Stimulated activated CD4-positive, alpha-beta T cell treated with anti-CD3 and anti-CD28 coated beads, Interleukin-1b, Interleukin-23, amount 100 ng/mL, for 48 hours (primary cell): ENCODE results near the gene MAGI2.

Experiments used
- DNase-seq: peaks from one replicate; pipeline ENCODE4 v3.0.0-alpha.2; 2020

MAGI2 gene

DNA sequence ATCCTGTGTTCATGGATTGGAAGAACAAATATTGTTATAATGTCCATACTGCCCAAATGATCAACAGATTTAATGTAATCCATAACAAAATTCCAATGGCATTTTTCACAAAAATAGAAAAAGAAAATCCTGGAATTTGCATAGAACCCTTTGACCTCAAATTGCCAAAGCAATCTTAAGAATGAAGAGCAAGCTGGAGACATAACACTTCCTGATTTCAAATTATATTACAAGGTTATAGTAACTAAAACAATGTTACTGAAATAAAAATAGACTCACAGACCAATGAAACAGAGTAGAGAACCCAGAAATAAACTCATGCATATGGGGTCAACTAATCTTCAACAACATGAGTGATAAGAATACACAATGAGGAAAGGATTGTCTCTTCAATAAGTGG is 1352.4 kb downstream of the MAGI2 start:
- DNase-seq = no peak

- no peak for DNase-seq
These were observed 1353.6 kb downstream of the MAGI2 start for GRCh38 chr7:78099715-78100394.

GRCh38 chr7:78095549-78095948 is 1357.9 kb downstream of the MAGI2 start:
- DNase-seq = no peak

DNA sequence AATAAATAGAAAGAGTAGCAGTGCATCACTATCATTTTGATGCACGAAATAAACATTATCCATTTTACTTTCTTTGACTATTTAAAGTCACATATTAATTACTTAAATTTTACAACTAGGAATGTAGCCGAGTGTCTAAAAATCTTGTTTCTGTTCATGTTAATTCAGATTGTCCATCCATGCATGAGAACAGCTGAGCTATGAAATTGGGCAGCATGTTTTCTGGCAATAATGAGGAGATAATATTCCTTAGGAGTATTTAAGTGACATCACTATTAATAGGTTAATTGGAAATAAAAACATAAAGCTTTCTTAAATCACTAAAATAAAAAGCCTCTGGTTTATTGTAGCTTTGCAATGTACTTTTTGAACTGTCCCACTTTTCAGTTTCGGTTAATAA is 1361.1 kb downstream of the MAGI2 start:
- no peak for DNase-seq

- no peak for DNase-seq
These were observed 1362.9 kb downstream of the MAGI2 start for GRCh38 chr7:78090616-78091015.

GRCh38 chr7:78083476-78084120 is 1369.9 kb downstream of the MAGI2 start:
- DNase-seq = no peak

GRCh38 chr7:78082556-78082955 is 1370.9 kb downstream of the MAGI2 start:
- no peak for DNase-seq

GRCh38 chr7:78081888-78082287 is 1371.6 kb downstream of the MAGI2 start:
- no peak for DNase-seq

DNA sequence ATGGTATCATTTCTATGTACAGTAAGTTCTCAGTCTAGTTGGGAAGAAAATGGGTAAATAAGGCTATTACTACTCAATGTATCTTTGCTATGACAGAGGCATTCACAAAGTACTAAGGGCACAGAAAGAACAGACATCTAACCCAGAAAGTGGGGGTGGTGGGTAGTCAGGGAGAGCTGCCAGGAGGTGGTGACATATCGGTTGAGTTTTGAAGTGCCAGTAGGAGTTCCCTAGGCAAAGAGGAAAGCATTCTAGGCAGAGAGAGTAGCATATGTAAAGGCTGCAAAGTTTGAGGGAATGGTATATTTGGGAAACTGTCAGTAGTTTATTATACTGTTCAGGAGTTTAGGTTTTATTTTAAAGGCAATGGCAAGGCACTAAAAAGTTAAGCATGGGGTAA is 1372.1 kb downstream of the MAGI2 start:
- DNase-seq = no peak

DNA sequence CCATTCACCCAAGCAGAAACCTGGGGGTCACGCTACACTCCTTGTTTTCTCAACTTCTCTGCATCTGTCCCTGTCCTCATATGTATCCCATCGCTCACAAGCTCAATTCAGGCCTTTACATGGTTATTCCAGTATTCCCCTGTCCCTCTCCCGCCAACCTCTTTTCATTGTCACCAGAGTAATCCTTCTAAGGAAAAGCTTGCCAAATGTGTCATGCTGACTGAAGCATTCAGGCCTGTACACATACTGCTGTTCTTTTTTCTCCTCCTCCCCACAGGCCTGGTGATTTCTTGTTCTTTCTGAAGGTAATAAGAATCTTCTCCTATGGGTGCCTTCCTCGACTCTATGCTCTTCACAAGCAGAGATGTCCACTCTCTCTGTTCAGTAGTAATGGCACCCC is 1372.7 kb downstream of the MAGI2 start:
- DNase-seq = no peak

GRCh38 chr7:78080241-78080640 is 1373.2 kb downstream of the MAGI2 start:
- no peak for DNase-seq

- no peak for DNase-seq
These were observed 1378.8 kb downstream of the MAGI2 start for GRCh38 chr7:78074713-78075112.

DNA sequence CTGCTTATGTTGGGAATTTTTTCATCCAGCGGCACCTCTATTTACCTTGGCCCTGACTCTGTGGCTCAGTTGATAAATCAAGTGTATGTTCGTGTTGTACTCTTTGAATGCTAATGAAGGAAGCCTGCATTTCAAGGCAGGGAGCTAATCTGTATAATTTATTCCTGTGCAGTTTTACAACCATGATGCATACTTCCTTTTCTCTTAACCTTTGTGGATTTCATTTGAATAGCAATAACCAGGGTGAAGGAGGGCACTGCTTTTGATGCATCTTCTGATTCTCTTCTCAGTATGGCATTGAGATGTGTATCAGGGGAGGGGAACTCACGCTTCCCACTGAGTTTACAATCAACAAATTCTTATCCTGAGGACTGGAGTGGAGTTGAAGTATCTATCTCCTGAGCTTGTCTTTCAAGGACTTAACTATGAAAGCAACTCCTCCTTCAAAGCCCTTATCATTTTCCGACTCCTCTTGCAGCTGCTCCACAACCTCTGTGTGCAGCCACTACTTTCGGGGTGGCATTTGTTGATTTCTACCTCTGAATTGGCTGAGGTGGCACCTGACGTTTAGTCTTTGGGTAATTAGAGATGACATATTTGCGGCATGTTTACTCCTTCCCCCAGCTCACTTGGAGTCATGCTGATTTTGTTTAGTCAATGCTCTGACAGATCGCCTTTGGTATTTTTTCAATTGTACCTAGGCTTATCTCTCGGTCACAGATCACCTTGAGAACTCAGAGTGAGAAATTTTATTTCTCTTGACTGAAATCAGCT is 1379.7 kb downstream of the MAGI2 start:
- DNase-seq = no peak

DNA sequence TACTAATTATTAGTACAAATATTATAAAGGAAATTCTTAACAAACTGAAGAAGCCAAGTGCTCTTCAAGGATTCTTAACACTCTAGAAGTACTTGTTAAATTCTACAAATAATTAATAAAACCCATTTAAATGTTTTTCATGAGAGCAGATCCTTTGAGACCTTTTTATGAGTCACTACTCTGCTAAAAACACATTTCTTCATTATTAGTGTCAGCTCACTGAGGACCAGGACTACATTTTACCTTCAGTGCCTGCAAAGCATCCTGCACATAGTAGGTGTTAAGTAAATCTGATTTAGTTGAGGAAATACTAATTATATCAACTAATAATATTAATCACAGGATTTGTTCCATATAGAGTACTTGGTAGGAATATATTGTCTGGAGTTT is 1381.3 kb downstream of the MAGI2 start:
- no peak for DNase-seq

DNA sequence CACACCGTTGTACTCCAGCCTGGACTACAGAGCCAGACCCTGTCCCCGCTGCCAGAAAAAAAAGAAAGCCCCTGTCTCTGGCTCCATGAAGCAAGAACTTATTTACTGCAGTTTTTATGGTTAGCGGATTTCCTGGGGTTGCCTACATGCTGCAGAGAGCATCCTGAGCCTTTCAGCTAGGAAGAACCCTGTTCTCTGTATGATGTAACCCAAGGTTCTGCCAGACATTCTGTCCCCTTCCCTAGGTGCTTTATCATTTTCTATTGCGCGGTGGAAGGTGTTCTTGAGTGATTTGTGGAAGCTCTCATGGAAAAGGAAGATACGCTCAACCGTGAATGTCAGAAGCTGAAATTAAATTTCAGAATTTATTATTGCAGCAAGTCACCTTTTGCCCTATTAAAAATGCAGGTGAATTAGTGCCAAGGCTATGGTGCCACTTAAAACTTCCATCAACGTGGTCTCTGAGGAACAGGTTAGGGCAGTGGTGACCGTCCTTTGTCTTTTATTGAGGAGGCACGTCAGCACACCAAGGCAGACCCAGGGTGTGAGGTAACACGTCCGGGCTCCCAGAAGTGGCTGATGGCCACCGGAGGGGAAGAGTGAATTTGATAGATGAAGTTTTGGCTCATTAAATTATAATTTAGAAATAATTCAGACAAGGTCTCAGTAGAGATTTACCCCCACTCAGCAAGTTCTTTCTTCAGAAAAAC is 1381.8 kb downstream of the MAGI2 start:
- no peak for DNase-seq

DNA sequence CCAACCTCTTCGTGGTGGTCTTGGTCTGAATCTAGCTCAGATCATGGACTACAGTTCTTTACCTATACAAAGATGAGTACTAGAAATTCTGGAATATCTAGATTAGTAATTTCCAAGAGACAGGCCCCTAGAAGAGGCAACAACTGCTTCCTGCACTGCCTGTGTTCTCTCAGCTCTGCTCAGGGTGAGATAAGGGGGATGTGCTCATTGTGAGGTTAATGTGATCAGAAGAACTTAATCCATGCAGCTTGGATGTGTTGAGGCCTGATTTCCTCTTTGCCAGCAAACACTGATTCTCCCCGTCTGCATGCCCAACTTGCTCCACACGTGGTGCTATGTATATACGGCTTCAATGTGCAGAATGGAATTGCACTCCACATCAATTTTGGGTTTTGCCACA is 1386.9 kb downstream of the MAGI2 start:
- no peak for DNase-seq

- no peak for DNase-seq
These were observed 1389.7 kb downstream of the MAGI2 start for GRCh38 chr7:78063758-78064157.

GRCh38 chr7:78062214-78062613 is 1391.3 kb downstream of the MAGI2 start:
- no peak for DNase-seq

- no peak for DNase-seq
These were observed 1395.9 kb downstream of the MAGI2 start for GRCh38 chr7:78057571-78057970.

- DNase-seq = no peak
These were observed 1397.9 kb downstream of the MAGI2 start for GRCh38 chr7:78055599-78055998.

- DNase-seq = no peak
These were observed 1398.4 kb downstream of the MAGI2 start for GRCh38 chr7:78055001-78055573.

DNA sequence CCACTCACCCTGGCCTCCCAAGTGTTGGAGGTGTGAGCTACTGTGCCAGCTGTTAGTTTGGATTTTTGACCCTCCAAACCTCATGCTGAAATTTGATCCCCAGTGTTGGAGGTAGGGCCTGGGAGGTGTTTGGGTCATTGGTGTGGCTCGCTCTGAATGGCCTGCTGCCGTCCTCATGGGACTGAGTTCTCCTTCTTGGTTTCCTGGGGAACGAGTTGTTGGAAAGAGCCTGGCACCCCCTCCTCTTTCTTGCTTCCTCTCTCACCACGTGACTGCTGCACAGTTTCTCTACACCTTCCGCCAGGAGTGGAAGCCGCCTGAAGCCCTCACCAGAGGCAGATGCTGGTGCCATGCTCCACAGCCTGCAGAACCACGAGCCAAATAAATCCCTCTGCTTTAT is 1401.4 kb downstream of the MAGI2 start:
- DNase-seq = no peak

DNA sequence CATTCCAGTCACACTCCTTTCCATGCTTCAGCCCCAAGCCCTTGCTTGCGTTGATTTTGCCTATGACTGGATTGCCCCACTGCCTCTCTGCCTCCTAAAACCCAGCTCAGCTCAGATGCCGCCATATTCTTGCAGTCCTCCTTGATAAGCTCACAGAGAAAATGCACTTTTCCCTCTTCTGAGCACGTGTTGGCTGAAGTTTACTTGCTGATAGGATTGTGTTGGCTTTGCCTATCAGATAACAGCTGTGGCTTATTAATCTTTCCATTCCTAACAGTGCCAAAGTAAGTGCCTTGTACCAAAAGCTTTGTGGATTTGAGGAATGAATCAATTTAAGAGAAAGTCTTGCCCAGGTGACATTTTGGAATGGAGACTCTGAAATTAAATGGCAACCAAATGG is 1405.7 kb downstream of the MAGI2 start:
- DNase-seq = no peak
